NOMO-1 treated with dmso at 0.1 percent for 144 hours (cell line): ENCODE results near the gene SLC35D2.
"Not testable (repeated sequence)": the region's sequence is repeated elsewhere in the genome, so short reads cannot be mapped to it uniquely, and the experiment has no call there.

ENCODE experiments used
- DNase-seq: peaks from one replicate; lab custom pipeline; 2025; ENCODE audit not compliant: unreplicated experiment; lab: John Stamatoyannopoulos, UW

SLC35D2 gene

DNA sequence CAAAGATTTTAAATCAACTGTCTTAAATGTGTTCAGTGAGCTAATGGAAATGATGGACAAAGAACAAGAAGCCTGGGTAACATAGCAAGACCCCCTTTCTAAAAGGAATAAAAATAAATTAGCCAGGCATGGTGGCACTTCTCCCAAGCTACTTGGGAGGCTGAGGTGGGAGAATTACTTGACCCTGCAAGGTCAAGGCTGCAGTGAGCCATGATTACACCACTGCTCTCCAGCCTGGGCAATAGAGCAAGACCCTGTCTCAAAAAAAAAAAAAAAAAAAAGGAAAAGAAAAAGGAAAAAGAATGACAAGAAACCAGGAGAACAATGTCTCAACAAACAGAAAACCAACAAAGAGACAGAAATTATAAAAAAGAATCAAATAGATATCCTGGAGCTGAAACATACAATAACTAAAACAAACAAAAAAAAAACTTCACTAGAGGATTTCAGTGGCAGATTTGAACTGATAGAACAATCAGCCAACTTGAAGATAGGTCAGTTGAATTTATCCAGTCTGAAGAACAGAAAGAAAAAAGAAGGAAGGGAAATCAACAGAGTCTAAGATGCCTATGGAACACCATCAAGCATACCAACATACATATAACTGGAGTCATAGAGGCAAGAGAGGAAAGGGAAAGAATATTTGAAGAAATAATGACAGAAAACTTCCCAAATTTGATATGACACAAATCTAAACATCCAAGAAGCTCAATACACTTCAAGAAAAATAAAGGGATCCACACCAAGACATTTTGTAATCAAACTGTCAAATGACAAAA, 16.8 kb upstream of the SLC35D2 start:
- DNase-seq: no peak

DNA sequence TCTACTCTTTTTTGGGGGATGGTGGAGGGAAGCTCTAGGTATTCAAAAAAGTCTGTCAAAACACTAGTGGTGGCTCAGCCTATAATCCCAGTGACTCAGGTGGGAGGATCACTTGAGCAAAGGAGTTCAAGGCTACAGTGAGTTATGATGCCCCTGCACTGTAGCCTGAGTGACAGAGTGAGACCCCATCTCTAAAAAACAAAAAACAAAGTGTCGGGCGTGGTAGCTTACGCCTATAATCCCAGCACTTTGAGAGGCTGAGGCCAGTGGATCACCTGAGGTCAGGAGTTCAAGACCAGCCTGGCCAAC, 15.8 kb upstream of the SLC35D2 start:
- no peak for DNase-seq

DNA sequence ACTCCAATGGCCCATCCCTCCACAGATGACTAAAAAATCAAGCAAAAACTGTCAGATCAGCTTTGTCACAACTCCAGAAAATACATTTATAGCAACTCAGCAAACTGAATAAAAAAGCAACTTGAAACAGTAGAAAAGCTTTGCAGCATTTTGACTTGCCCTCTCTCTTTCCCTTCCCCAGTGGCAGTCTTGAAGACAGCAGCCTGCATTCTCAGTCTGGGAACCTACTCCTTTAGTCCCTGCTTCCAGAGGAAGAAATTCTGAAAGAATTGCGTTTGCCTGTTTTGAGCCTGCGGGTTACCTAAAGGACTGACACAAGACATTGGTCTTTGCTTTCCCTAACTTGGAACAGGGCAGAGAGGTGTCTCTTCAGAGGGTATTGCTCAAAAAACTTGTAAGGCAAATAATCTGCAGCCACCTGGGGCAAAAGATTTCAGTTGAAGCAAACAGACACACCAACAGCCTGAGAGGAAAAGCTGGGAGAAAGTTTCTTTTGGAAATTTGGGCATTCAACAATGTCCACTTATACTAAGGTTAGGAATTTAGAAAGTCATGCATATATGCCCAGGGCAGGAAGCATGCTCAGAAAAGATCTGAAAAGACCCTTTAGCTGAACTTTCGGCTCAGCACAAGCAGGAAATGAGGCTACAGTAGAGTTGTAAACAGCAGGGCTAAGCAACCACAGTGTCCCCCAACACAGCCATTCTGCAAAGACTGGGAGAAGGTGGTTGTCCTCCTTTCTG, 15.2 kb upstream of the SLC35D2 start:
- DNase-seq: no peak

DNA sequence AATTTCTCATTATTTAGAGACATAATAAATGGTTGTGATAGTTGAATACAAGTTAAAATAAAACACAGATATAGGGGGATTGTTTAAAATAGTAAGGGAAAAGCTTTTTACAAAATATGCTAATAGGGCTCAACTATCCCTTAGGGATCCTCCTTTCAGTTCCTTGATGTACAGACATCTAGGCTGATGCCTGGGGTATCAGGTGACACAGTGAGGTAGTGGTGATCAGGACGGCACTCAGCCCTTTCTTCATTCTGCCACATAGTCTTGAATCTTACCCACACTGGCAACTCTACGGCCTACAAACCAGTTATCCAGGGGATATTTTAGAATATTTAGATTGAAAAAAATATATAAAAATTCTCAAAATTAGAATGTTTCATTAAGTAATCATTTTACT, 12.5 kb upstream of the SLC35D2 start:
- DNase-seq: no peak

DNA sequence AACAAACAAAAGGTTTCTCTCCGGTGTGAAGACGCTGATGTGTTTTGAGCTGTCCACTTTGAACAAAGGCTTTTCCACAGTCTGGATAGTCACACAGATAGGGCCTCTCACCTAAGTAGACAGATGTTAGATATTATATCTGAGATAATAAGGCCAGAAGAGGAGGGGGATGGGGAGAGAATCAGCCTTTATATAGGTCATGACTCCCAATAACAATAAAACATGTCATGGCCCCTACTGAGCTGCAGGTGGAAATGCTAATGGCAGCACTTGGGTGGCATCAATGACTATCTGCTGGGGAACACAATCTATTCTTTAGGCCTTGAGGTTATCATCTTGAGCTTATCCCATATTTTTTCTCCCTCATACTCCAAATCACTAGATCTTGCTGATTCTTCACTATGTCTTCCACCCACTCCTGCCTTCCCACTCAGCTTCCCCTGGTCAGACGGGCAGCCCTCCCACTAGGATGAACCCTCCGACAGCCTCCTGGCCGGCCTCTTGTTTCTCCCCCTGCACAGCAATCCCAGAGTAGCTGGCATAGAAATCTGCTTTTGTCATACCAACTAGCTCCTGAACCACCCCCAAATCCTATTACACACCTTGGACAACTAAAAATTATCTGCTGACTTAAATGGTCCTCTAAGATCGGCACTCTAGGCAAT, 11.5 kb upstream of the SLC35D2 start:
- DNase-seq: no peak

DNA sequence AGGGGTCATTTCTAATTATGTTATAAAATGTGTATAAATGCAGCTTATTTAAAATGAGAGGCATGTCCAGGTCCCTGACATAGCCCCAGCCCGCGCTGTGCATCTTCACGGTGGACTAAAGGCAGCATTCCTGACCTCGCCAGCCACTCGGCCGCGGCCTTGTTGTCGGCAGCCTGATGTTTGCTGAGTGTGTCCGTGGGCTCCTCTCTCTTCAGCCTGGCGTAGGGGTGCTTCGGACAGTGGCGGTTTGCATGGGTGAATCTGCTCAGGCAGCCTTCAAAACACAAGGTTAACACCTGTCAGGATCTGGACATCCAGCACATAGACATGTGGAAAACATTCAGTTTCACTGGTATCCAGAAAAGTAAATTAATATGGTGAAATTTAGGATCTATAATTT, 8.8 kb upstream of the SLC35D2 start:
- no peak for DNase-seq

DNA sequence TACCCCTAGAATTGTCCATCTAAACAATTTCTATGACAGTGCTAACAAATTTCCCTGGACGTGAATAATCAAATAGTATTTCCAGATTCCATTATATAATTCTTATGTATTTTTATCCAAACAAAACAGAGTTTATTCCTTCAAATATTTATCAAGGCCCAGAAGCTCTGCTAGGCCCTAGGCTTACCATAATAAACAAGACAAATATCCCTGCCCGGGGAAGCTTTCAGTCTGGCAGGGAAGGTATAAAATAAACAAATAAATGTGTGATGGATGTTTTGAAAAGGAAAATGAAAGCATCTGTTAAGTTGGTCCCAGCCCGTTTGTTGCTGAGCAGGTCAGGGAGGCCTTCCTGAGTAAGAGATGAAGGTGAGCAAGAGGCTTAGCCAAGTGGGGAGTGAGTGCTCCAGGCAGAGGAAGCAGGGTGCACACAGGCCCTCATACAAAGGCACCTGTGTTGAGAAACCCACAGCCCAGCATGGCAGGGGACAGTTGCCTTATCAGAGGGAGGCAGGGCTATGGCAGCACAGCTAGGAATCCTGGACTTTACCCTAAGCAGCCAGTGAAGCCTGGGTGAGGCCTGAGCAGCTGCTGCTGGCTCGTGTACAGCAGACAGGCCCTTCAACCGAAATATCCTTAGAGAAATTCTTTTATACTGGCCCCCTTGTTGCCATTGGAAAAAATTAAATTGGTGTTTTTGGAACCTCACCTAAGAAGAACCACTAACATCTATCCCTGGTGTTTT, 7.7 kb upstream of the SLC35D2 start:
- no peak for DNase-seq

DNA sequence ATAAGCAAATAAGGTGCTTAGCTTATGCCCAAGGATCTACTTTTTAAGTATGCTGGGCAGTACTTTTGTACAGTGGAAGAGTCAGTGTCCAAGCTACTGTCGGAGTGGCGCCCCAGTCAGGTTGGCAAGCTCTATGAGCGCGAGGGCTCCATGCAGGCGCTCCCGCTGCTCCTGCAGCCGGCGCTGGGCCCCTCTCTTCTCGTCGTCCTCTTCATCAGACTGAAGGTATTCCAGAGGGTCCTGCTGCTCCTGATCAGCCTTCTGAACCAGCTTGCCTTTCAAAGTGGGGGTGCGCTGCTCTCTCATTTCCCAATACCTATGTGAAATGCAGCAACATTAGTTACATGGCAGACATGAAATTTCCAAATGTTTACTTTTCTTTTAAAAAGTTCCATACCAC, 4.6 kb upstream of the SLC35D2 start:
- no peak for DNase-seq

DNA sequence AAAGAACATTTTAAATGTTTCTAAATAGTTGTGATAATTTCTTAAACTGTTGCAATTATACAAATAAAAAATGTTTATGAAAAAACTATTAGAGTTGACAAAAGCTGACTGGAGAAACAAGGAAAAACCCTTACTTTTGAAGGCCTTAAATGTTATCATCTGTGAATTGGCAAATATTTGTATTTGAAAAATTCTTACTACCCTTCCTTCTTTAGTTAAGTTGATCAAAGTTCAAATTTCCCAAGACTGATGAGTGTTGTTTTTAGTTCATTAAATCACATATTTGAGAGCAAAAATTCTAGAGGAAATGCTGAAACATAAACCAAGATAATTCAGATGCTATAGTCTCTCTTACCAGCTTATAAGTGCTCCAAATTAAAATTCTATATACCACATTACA, 2.6 kb upstream of the SLC35D2 start:
- DNase-seq: no peak

DNA sequence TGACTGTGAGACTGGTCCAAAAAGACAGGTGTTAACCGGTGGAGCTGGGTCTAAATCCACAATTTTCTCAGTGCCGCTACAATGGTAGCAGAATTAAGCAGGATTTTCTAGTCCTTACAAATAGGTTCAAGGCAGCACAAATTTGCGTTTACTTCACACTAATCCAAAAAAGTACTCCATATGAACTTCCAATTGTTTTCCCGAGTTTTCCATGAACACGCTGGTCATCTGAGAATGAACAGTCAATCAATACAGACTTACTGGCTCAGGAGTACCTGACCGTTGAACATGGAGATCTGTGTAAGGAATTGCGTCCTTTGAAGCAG, 709 bp downstream of the SLC35D2 start:
- no peak for DNase-seq

DNA sequence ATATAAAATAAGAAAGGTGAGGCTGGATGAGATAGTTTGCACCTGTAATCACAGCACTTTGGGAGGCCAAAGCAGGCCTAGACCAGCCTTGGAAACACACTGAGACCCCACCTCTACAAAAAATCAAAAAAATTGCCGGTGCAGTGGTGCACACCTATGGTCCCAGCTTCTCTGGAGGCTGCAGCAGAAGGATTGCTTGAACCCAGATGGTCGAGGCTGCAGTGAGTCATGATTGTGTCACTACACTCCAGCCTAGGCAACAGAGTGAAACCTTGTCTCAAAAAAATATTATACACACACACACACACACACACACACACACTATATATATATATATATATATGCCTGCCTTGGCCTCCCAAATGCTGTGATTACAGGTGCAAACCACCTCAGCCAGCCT, 1.3 kb downstream of the SLC35D2 start:
- no peak for DNase-seq

DNA sequence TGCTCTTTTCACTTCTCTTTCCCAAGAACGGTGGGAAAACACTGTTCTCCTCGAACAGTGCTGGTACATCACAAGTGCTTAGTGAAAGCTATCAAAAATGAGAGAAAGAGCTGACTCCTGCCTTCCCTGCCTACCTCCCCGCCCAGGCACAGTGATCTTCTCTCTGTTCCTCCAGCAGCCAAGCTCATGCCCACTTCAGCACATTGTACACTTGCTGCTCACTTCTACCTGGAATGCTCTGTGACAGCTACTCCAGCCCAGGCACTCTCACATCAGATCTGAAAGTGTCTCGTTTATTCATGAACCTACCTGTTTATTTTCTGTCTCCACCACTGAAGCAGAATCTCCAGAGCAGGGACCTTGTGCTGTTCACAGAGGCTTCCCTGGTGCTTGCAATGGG, 1.8 kb downstream of the SLC35D2 start:
- no peak for DNase-seq

DNA sequence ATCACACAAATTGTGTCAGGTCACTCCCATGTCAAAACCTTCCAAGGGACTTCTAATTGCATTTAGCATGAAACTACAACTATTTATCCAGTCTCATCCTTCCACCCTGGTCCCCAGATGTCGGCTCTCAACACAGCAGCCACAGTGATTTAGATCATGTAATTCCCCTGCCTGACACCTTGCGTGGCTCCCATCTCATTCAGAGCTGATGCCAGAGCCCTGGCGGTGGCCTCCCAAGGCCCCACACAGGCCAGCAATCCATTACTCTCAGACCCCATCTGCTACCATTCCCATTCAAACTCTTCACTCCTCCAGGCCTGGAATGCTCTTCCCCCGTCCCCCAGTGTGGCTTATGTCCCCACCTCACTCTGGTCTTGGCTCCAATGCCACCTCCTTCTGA, 2.4 kb downstream of the SLC35D2 start:
- DNase-seq: no peak

DNA sequence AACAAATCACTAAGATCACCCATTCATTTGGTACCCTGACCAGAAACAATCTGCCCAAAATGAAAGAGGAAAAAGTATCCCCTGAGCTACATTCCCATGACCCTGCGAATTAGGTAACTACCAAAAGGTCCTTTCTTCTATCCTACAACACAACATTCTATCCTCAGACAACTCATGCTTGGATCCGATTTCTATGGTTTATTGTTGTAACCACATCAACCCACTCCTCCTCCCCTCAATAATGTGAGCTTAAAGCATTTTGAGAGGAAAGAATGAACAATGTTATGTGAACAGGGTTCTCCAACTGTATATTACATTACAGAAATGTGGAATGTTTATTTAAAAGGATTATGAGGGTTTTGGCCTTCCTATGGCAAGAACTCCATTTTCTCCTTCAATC, 4.0 kb downstream of the SLC35D2 start:
- DNase-seq: no peak

DNA sequence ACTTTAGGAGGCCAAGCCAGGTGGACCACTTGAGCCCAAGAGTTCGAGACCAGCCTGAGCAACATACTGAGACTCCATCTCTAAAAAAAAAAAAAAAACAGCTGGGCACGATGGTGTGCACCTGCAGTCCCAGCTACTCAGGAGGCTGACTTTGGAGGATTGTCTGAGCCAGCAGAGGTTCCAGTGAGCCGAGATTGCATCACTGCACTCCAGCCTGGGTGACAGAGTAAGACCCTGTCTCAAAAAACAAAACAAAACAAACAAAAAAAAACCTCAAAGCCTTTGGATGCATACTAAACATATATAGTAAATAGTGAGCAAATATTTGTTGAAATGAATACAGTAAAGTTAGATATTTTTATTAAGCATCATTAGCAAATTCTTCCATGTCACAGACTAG, 5.3 kb downstream of the SLC35D2 start:
- DNase-seq: no peak

DNA sequence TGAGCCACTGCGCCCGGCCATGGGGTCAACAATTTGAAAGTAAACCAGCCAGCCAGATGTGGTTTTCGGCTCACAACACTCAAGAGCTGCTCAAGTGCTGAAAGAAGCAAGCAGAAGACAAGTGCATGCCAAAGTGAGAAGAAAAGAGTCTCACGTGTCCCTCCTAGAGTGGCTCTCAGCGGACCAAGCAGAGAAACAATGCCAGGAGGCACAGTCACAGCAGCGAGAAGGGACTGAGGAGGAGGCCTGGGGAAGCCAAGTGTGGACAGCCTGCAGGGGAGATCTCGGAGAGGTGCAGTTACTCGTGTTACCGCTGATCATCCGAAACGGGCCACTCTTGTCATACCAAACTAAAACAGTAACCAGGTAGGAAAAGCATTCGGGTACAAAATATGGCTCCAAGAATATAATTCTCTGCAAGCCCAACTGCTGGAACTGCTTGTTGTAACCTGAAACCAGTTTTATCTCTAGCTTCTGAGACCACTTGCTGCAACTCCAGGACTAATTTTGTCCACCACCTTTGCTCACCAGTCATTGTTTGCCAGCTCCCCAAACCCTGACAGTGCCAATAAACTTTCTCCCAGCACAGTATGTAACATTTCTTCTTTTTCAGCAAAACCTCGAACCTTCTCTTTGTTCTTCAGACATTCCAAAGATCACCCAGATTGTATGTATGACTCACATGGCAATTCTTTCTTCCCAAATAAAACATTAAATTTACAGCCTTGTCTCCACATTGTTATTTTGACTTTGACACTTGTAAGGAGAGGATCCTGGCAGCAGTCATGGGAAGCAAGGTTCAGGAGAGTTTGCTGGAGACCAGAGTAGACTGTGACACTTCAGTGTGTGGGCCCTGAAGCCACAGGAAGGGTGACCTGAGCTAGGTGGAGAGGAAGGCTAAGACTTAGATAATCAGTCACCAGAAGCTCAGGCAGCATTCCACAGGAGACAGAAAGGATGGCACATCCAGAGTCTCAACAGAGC, 6.3 kb downstream of the SLC35D2 start:
- DNase-seq: no peak

DNA sequence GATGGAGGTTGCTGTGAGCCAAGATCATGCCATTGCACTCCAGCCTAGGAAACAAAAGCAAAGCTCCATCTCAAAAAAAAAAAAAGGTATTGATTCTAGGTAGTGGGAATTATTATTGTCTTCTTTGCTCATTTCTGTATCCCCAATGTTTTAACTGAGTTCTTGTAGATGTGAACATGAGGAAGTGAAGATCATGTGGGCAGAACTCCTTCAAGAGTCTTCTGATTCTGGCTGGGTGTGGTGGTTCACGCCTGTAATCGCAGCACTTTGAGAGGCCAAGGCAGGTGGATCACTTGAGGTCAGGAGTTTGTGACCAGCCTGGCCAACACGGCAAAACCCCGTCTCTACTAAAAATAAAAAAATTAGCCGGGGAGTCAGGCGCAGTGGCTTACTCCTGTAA, 8.0 kb downstream of the SLC35D2 start:
- not testable (repeated sequence) for DNase-seq

DNA sequence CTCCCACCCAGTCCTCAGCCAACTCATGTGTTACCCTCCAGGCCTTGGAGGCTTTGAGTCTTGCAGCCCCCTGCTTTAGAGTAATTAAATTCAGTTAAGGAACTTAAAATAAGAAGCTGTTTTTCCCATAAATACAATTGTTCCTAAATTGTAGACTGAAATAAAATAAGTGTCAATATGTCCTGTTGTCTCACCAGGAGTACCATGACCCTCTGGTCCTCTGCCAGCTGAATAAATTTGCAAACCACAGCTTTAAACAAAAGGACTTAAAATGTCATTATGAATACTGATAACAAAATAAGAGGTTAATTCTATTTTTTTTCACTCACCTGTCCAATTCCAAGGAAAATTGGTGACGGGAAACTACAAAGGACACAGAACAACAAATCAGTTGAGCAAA, 15.6 kb downstream of the SLC35D2 start:
- no peak for DNase-seq

DNA sequence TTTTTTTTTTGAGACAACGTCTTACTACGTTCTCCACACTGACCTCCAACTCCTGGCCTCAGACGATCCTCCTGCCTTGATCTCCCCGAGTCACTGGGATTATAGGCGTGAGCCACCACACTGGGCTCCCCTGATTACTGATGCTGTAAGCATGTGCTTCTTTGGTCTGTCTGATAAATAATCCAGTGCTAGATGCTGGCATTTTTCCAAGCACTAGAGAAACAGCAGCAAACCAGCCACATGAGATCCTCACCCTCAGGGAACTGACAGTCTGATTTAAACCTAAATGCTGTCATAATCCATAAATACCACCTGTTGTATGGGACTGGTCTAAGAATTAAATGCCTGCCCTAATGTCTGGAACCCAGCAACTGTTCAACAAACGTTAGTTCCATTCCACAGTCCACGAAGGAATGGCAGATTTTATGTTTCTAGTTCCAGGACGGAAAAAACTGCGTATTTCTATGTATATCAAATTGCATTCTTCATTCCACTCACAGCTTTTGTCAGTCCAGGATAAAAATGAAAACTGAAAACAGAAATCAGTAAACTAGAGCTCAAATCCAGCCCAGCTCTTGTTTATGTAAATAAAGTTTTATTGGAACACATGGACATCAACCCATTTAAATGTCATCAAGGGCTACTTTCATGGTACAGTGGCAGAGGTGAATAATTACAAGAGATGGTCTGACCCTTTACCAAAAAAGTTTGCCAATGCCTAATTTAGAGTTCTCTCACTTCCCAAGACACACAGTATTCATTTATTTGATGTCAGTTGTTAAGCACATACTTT, 20.1 kb downstream of the SLC35D2 start:
- DNase-seq: no peak

DNA sequence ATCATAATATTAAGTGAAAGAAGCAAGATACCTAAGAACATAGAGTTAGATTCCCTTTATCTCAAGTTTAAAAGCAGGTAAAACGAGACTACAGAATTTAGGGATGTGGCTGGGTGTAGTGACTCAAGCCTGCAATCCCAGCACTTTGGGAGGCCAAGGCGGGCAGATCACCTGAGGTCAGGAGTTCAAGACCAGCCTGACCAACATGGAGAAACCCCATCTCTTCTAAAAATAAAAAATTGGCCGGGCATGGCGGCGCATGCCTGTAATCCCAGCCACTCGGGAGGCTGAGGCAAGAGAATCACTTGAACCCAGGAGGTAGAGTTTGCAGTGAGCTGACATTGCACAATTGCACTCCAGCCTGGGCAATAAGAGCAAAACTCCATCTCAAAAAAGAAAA, 21.4 kb downstream of the SLC35D2 start:
- DNase-seq: not testable (repeated sequence)
